ENCODE measurements around the gene CD84. TPM values are rescaled to one million over a fixed set of nuclear protein-coding genes. Genes with fewer than 3 reads are reported as not detected.

Gene CD84
- total RNA-seq, 3 donors from 2014 or later = 3.8 to 7.3 (median 6.6) TPM

DNA sequence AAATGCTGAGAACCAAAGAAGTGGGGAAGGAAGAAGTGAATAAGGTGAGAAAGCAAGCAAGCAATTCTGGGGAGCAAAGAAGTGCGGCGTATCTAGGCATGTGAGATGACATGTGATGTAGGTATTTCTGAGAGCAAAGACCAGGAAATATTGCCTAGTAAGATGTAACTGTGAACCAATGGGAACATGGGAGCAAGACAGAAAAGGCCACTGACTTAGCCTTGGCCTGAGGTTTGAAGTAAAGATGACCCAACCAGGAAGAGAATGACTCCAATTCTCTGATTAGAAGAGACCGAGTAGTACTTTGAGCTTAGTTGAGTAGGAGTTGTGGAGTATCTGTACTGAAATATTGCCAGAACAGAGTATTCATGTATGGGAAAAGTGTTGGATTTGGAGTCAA lies 87.3 kb downstream of the CD84 start:
- Histone ChIP-seq H3K4me1 (ENCODE audit: low read depth) (no peaks in the 10 kb centered on the region), H3K36me3 (ENCODE audit: low read depth) (no peaks in the 10 kb centered on the region), H3K4me3 (no peak overlapping the region), H3K9me3 (no peaks in the 10 kb centered on the region)
- ATAC-seq = no peak
- intact Hi-C loops (cut with DNase I, micrococcal nuclease) = no loop called here
- no peak for DNase-seq
- TF ChIP-seq, protein P1, sequence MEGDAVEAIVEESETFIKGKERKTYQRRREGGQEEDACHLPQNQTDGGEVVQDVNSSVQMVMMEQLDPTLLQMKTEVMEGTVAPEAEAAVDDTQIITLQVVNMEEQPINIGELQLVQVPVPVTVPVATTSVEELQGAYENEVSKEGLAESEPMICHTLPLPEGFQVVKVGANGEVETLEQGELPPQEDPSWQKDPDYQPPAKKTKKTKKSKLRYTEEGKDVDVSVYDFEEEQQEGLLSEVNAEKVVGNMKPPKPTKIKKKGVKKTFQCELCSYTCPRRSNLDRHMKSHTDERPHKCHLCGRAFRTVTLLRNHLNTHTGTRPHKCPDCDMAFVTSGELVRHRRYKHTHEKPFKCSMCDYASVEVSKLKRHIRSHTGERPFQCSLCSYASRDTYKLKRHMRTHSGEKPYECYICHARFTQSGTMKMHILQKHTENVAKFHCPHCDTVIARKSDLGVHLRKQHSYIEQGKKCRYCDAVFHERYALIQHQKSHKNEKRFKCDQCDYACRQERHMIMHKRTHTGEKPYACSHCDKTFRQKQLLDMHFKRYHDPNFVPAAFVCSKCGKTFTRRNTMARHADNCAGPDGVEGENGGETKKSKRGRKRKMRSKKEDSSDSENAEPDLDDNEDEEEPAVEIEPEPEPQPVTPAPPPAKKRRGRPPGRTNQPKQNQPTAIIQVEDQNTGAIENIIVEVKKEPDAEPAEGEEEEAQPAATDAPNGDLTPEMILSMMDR (IDR thresholded peaks at IDR 0.05) = no peak

Other genes starting within 250 kb of the CD84 start
- gene COPA, start 236.2 kb downstream of the CD84 start, total RNA-seq = 100 to 1,000 TPM; 141 to 165 (median 151) TPM
- gene NCSTN, start 236.1 kb downstream of the CD84 start, total RNA-seq = 100 to 1,000 TPM in 1 of 3 donors, 10 to 100 TPM in 2; 70.4 to 104 (median 95.8) TPM
- under 1 TPM; 0.14 to 0.16 (median 0.14) TPM for gene NHLH1, start 212.4 kb downstream of the CD84 start, total RNA-seq
- 1 to 10 TPM; 5.2 to 8.9 (median 8.7) TPM for gene VANGL2, start 178.9 kb downstream of the CD84 start, total RNA-seq
- gene SLAMF6, start 56.2 kb downstream of the CD84 start, total RNA-seq = 1 to 10 TPM; 1.2 to 2.6 (median 2.4) TPM
- 1 to 10 TPM; 1.1 to 2.2 (median 1.6) TPM for gene SLAMF1, start 67.5 kb upstream of the CD84 start, total RNA-seq
- 1 to 10 TPM; 5.9 to 8.6 (median 6.1) TPM for gene CD48, start 132.3 kb upstream of the CD84 start, total RNA-seq
- 10 to 100 TPM in 2 of 3 donors, 1 to 10 TPM in 1; 6.4 to 12.7 (median 10.1) TPM for gene SLAMF7, start 159.8 kb upstream of the CD84 start, total RNA-seq
- gene LY9, start 216.7 kb upstream of the CD84 start, total RNA-seq = 1 to 10 TPM; 1.3 to 2.5 (median 2.3) TPM

Measured in mucosa of descending colon (tissue), 3 donors.